WERI-Rb-1 (cell line): ENCODE results near the gene ANKLE1.

Source experiments
- DNase-seq: peaks from one replicate; pipeline ENCODE4 v3.0.0-alpha.2; 2020
- H3K27ac ChIP-seq: fragments of 250-450 bp; sonication (Bioruptor Pico); 2 replicates; pipeline ENCODE4 v1.5.1; 2020; ENCODE audit warnings: mild to moderate bottlenecking, moderate library complexity
- H3K27me3 ChIP-seq: fragments of 250-450 bp; sonication (Bioruptor Pico); 2 replicates; pipeline ENCODE4 v1.5.1; 2021; ENCODE audit warnings: mild to moderate bottlenecking, low read depth, moderate library complexity; ENCODE audit not compliant: insufficient read depth, severe bottlenecking
- H3K36me3 ChIP-seq: fragments of 250-450 bp; sonication (Bioruptor Pico); 2 replicates; pipeline ENCODE4 v1.5.1; 2020; ENCODE audit warnings: mild to moderate bottlenecking, moderate library complexity
- H3K4me3 ChIP-seq: 2 replicates; pipeline ENCODE4 v1.5.1; 2011; ENCODE audit warnings: low read depth, mild to moderate bottlenecking, control low read depth, low read length
- H3K9me3 ChIP-seq: fragments of 250-450 bp; sonication (Bioruptor Pico); 2 replicates; pipeline ENCODE4 v1.5.1; 2021; ENCODE audit warnings: mild to moderate bottlenecking, moderate library complexity; ENCODE audit not compliant: severe bottlenecking
- CTCF ChIP-seq: IDR thresholded peaks from 2 replicates; pipeline ENCODE4 v1.5.1; 2011; ENCODE audit warnings: low read depth, mild to moderate bottlenecking, control low read depth, inconsistent platforms, low read length

The ANKLE1 gene, protein sequence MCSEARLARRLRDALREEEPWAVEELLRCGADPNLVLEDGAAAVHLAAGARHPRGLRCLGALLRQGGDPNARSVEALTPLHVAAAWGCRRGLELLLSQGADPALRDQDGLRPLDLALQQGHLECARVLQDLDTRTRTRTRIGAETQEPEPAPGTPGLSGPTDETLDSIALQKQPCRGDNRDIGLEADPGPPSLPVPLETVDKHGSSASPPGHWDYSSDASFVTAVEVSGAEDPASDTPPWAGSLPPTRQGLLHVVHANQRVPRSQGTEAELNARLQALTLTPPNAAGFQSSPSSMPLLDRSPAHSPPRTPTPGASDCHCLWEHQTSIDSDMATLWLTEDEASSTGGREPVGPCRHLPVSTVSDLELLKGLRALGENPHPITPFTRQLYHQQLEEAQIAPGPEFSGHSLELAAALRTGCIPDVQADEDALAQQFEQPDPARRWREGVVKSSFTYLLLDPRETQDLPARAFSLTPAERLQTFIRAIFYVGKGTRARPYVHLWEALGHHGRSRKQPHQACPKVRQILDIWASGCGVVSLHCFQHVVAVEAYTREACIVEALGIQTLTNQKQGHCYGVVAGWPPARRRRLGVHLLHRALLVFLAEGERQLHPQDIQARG

GRCh38 chr19:17281391-17282304 is at the start of gene ANKLE1:
Gene ANKLE1 (plus strand): TSS chr19:17281901. CDS start chr19:17281921, 20 bp downstream.
- H3K27ac ChIP-seq = peak within 1 kb of the TSS; percentile 26
- no peak for TF ChIP-seq CTCF
- DNase-seq = no peak

GRCh38 chr19:17232258-17232657 is 49.4 kb upstream of the ANKLE1 start:
- TF ChIP-seq CTCF = no peak
- no peaks in the 10 kb centered on the region for H3K27me3 ChIP-seq
- no peaks in the 10 kb centered on the region for H3K9me3 ChIP-seq
- H3K36me3 ChIP-seq = peaks cover 84% of the 10 kb centered on the region
- DNase-seq = no peak
- H3K4me3 ChIP-seq = no peak overlapping the region
- H3K27ac ChIP-seq = no peak overlapping the region

More at GRCh38 chr19:17281391-17282304, at the start of gene ANKLE1:
- H3K4me3 ChIP-seq = no peak within 1 kb of the TSS
- H3K9me3 ChIP-seq = peaks cover 6% of the 10 kb centered on the region
- H3K36me3 ChIP-seq = peaks cover 22% of the 10 kb centered on the region
- no peaks in the 10 kb centered on the region for H3K27me3 ChIP-seq

GRCh38 chr19:17234911-17235299 is 46.8 kb upstream of the ANKLE1 start:
- H3K4me3 ChIP-seq = peak overlapping the region; percentile 54
- no peak for TF ChIP-seq CTCF
- H3K27ac ChIP-seq = peak overlapping the region; percentile 93
- H3K36me3 ChIP-seq = peaks cover 91% of the 10 kb centered on the region
- H3K27me3 ChIP-seq = no peaks in the 10 kb centered on the region
- peak; percentile 71 for DNase-seq
- no peaks in the 10 kb centered on the region for H3K9me3 ChIP-seq

DNA sequence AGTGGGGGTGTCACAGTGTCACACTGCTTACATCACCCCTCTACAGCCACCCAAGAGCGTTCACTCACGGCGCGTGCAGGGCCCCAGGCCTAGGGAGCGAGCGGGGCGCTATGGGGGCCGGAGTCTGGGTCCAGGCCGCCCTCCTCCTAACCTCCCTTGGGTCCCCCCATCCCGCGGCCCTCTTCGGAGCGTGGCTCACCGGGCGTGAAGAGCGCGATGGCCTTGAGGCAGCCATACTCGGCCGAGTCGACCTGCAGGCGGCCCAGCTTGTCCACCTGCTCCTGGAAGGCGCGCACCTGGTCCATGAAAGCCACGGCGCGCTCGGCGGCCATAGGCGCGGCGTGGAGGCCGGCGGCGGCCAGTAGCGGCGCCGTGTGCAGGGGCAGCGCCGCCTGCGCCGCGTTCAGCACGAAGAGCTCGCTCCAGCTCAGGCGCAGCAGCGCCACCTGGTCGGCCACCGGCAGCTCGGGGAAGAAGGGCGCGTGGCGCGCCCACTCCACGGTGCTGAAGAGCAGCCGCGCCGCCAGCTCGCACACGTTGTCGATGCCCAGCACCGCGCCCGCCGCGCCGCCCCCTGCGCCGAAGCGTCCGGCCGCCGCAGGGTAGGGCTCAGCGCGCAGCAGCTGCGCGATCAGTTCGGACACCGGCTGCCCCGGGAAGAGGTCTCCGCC is 46.3 kb upstream of the ANKLE1 start:
- Histone ChIP-seq H3K27ac (peak overlapping the region; percentile 93), H3K27me3 (no peaks in the 10 kb centered on the region), H3K36me3 (peaks cover 89% of the 10 kb centered on the region), H3K4me3 (peak overlapping the region; percentile 54), H3K9me3 (no peaks in the 10 kb centered on the region)
- TF ChIP-seq CTCF = peak; percentile 56
- DNase-seq = peak; percentile 71
